Neural cell (in vitro differentiated cells): ENCODE data around the gene SDHC. TPM values are rescaled to one million over a fixed set of nuclear protein-coding genes. Genes with fewer than 3 reads are reported as not detected.

ENCODE experiments used
- H2AFZ ChIP-seq: fragments of 200-600, 300-800 bp; sonication (generic), shearing (Covaris generic); 2 replicates; pipeline ENCODE4 v1.6.0; 2014; ENCODE audit warnings: low read depth, mild to moderate bottlenecking, antibody characterized with exemption, low read length, moderate library complexity
- H3F3A ChIP-seq: fragments of 200-600 bp; shearing (Covaris generic); 2 replicates; pipeline ENCODE4 v1.6.1; 2016; ENCODE audit warnings: mild to moderate bottlenecking, moderate library complexity, mixed read lengths, antibody characterized with exemption, low read length; ENCODE audit not compliant: insufficient read depth, poor library complexity, severe bottlenecking
- H3K27ac ChIP-seq: fragments of 200-600, 300-800 bp; sonication (generic), shearing (Covaris generic); 2 replicates; pipeline ENCODE4 v1.5.1; 2014; ENCODE audit warnings: mild to moderate bottlenecking, low read length, moderate library complexity
- H3K27me3 ChIP-seq: fragments of 300-800, 200-600 bp; sonication (generic), shearing (Covaris generic); 2 replicates; pipeline ENCODE4 v1.6.0; 2014; ENCODE audit warnings: mild to moderate bottlenecking, low read depth, low read length, moderate library complexity; ENCODE audit not compliant: insufficient read depth
- H3K36me3 ChIP-seq: fragments of 300-800, 200-600 bp; sonication (generic), shearing (Covaris generic); 2 replicates; pipeline ENCODE4 v1.5.1; 2014; ENCODE audit warnings: mild to moderate bottlenecking, antibody characterized with exemption, low read length, moderate library complexity; ENCODE audit not compliant: insufficient read depth
- H3K4me2 ChIP-seq: fragments of 300-800, 200-600 bp; sonication (generic), shearing (Covaris generic); 2 replicates; pipeline ENCODE4 v1.6.0; 2014; ENCODE audit warnings: mild to moderate bottlenecking, low read length
- H3K4me3 ChIP-seq: fragments of 300-800, 200-600 bp; sonication (generic), shearing (Covaris generic); 2 replicates; pipeline ENCODE4 v1.5.1; 2014; ENCODE audit warnings: mild to moderate bottlenecking, low read length, moderate library complexity
- H3K79me2 ChIP-seq: fragments of 200-600 bp; shearing (Covaris generic); replicated peaks from 2 replicates; pipeline ENCODE4 v1.6.0; 2014; ENCODE audit warnings: mild to moderate bottlenecking, low read length, moderate library complexity; ENCODE audit not compliant: insufficient read depth
- H3K9ac ChIP-seq: fragments of 300-800, 200-600 bp; sonication (generic), shearing (Covaris generic); 2 replicates; pipeline ENCODE4 v1.6.1; 2016; ENCODE audit warnings: mild to moderate bottlenecking, low read length, mixed read lengths
- H3K9me2 ChIP-seq: fragments of 200-600 bp; shearing (Covaris generic); 2 replicates; pipeline ENCODE4 v1.6.1; 2016; ENCODE audit warnings: mild to moderate bottlenecking, low read length, mixed read lengths; ENCODE audit not compliant: insufficient read depth
- H3K9me3 ChIP-seq: fragments of 200-600, 300-800 bp; sonication (generic), shearing (Covaris generic); 2 replicates; pipeline ENCODE4 v1.6.1; 2016; ENCODE audit warnings: mild to moderate bottlenecking, mixed run types, low read length, moderate library complexity, mixed read lengths
- H4K20me1 ChIP-seq: fragments of 200-600 bp; shearing (Covaris generic); 2 replicates; pipeline ENCODE4 v1.6.1; 2016; ENCODE audit warnings: mild to moderate bottlenecking, mixed run types; ENCODE audit not compliant: insufficient read depth
- EP300 ChIP-seq: fragments of 450-650 bp; conservative IDR thresholded peaks from 2 replicates; pipeline ENCODE4 v1.6.1; 2014; ENCODE audit warnings: antibody characterized with exemption, mild to moderate bottlenecking, moderate library complexity; ENCODE audit not compliant: poor library complexity, severe bottlenecking
- EZH2 ChIP-seq: fragments of 200-600, 300-800 bp; shearing (Covaris generic), sonication (generic); IDR thresholded peaks from 2 replicates; pipeline ENCODE4 v1.6.1; 2014; ENCODE audit warnings: antibody characterized with exemption, low read length, borderline replicate concordance, mild to moderate bottlenecking; ENCODE audit not compliant: insufficient read depth, poor library complexity, severe bottlenecking
- MXI1 ChIP-seq: fragments of 450-650 bp; conservative IDR thresholded peaks from 2 replicates; pipeline ENCODE4 v1.6.1; 2014; ENCODE audit warnings: antibody characterized with exemption, mild to moderate bottlenecking; ENCODE audit not compliant: poor library complexity, severe bottlenecking
- POLR2AphosphoS5 ChIP-seq: IDR thresholded peaks from 2 replicates; pipeline ENCODE4 v1.6.1; 2012
- RAD21 ChIP-seq: fragments of 450-650 bp; conservative IDR thresholded peaks from 2 replicates; pipeline ENCODE4 v1.6.1; 2014; ENCODE audit warnings: antibody characterized with exemption, mild to moderate bottlenecking, moderate library complexity
- SMC3 ChIP-seq: fragments of 450-650 bp; conservative IDR thresholded peaks from 2 replicates; pipeline ENCODE4 v1.6.1; 2014; ENCODE audit warnings: antibody characterized with exemption, mild to moderate bottlenecking, moderate library complexity; ENCODE audit not compliant: poor library complexity
- TAF1 ChIP-seq: IDR thresholded peaks from 2 replicates; pipeline ENCODE4 v1.6.1; 2012; ENCODE audit warnings: low read depth
- polyA plus RNA-seq: library from polyadenylated mRNA; depleted of rRNA; stranded (reverse); fragments of >200 nt; gene quantifications from 2 replicates; pipeline ENCODE4 v1.2.3, GENCODE V29; 2014
- TF ChIP-seq, protein P1 (sequence below): IDR thresholded peaks from 2 replicates; pipeline ENCODE4 v1.6.1; 2012; ENCODE audit warnings: borderline replicate concordance
- TF ChIP-seq, protein P2 (sequence below): fragments of 450-650 bp; IDR thresholded peaks from 2 replicates; pipeline ENCODE4 v1.5.1; 2014; ENCODE audit warnings: antibody characterized with exemption, mild to moderate bottlenecking, moderate library complexity; ENCODE audit not compliant: poor library complexity, severe bottlenecking

SDHC gene
- polyA plus RNA-seq, 1 donor from 2014 or later: 41.6 TPM

DNA sequence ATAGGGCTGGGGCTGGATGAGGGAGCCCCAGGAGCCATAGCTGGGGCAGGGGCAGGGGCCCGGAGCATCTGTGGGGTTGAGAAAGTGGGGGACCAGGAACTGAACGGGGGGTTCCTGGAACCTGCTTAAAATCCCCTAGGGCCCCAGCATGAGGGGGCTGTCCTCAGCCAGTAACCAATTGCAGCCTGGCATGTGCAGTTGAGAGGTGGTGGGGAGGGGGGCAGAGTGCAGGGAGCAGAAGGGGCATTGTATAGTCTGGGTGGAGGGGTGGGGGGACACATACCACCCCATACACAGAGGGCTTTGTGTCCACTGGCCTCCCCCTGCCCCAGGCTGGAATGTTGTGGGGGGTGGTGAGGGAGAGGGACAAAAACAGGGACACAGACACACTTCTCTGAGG, 4.3 kb upstream of the SDHC start, which contains the start of gene MPZ:
Gene MPZ (minus strand): TSS at position 101 of the 400 bp plus-strand sequence. CDS start 63 bp downstream, at position 38.
- Histone ChIP-seq H3K36me3 (no peaks in the 10 kb centered on the region), H3K4me3 (no peak within 1 kb of the TSS), H3F3A (no peaks in the 10 kb centered on the region), H3K4me2 (no peak within 1 kb of the TSS), H3K27ac (no peak within 1 kb of the TSS), H3K27me3 (no peaks in the 10 kb centered on the region), H2AFZ (no peak within 1 kb of the TSS), H3K9me3 (no peaks in the 10 kb centered on the region), H3K9me2 (no peaks in the 10 kb centered on the region), H3K79me2 (peaks cover 3% of the 10 kb centered on the region), H4K20me1 (no peaks in the 10 kb centered on the region), H3K9ac (no peak within 1 kb of the TSS)
- TF ChIP-seq TAF1: no peak
- TF ChIP-seq, protein P1, sequence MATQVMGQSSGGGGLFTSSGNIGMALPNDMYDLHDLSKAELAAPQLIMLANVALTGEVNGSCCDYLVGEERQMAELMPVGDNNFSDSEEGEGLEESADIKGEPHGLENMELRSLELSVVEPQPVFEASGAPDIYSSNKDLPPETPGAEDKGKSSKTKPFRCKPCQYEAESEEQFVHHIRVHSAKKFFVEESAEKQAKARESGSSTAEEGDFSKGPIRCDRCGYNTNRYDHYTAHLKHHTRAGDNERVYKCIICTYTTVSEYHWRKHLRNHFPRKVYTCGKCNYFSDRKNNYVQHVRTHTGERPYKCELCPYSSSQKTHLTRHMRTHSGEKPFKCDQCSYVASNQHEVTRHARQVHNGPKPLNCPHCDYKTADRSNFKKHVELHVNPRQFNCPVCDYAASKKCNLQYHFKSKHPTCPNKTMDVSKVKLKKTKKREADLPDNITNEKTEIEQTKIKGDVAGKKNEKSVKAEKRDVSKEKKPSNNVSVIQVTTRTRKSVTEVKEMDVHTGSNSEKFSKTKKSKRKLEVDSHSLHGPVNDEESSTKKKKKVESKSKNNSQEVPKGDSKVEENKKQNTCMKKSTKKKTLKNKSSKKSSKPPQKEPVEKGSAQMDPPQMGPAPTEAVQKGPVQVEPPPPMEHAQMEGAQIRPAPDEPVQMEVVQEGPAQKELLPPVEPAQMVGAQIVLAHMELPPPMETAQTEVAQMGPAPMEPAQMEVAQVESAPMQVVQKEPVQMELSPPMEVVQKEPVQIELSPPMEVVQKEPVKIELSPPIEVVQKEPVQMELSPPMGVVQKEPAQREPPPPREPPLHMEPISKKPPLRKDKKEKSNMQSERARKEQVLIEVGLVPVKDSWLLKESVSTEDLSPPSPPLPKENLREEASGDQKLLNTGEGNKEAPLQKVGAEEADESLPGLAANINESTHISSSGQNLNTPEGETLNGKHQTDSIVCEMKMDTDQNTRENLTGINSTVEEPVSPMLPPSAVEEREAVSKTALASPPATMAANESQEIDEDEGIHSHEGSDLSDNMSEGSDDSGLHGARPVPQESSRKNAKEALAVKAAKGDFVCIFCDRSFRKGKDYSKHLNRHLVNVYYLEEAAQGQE: no peak
- no peak for TF ChIP-seq POLR2AphosphoS5
- TF ChIP-seq SMC3: no peak
- no peak for TF ChIP-seq MXI1
- TF ChIP-seq RAD21: no peak
- TF ChIP-seq EP300: no peak
- no peak for TF ChIP-seq EZH2
- TF ChIP-seq, protein P2, sequence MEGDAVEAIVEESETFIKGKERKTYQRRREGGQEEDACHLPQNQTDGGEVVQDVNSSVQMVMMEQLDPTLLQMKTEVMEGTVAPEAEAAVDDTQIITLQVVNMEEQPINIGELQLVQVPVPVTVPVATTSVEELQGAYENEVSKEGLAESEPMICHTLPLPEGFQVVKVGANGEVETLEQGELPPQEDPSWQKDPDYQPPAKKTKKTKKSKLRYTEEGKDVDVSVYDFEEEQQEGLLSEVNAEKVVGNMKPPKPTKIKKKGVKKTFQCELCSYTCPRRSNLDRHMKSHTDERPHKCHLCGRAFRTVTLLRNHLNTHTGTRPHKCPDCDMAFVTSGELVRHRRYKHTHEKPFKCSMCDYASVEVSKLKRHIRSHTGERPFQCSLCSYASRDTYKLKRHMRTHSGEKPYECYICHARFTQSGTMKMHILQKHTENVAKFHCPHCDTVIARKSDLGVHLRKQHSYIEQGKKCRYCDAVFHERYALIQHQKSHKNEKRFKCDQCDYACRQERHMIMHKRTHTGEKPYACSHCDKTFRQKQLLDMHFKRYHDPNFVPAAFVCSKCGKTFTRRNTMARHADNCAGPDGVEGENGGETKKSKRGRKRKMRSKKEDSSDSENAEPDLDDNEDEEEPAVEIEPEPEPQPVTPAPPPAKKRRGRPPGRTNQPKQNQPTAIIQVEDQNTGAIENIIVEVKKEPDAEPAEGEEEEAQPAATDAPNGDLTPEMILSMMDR: no peak

DNA sequence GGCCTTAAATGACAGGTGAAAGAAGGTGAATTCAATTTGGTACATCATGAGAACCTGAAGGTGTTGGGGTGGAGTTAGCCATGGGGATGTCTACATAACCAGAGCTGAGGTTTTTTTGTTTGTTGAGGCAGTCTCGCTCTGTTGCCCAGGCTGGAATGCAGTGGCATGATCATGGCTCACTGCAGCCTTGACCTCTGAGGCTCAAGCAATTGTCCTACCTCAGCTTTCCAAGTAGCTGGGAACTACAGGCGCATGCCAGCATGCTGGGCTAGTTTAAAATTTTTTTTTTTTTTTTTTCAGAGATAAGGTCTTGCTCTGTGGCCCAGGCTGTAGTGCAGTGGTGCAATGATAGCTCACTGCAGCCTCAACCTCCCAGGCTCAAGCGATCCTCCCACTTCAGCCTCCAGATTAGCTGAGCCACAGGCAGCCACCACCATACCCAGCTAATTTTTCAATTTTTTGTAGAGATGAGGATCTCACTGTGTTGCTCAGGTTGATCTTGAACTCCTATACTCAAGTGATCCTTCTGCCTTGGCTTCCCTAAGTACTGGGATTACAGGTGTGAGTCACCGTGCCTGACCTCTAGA, 2.5 kb upstream of the SDHC start:
- peaks cover 10% of the 10 kb centered on the region for H3K79me2 ChIP-seq

More for the DNA sequence above, 2.5 kb upstream of the SDHC start:
- TF ChIP-seq MXI1 (no peak), POLR2AphosphoS5 (no peak), SMC3 (no peak), EZH2 (no peak), RAD21 (no peak), EP300 (no peak), TAF1 (no peak)
- TF ChIP-seq, protein P2: no peak
- TF ChIP-seq, protein P1: no peak
- H3K4me3 ChIP-seq: no peak overlapping the region
- no peaks in the 10 kb centered on the region for H4K20me1 ChIP-seq
- H3K36me3 ChIP-seq: no peaks in the 10 kb centered on the region
- H3K9ac ChIP-seq: no peak overlapping the region
- no peak overlapping the region for H3K4me2 ChIP-seq
- H3K27ac ChIP-seq: no peak overlapping the region
- no peaks in the 10 kb centered on the region for H3K27me3 ChIP-seq
- H3K9me3 ChIP-seq: no peaks in the 10 kb centered on the region
- H2AFZ ChIP-seq: no peak overlapping the region
- no peaks in the 10 kb centered on the region for H3F3A ChIP-seq
- H3K9me2 ChIP-seq: no peaks in the 10 kb centered on the region
